Transverse colon (tissue), 4 donors: Measurements from ENCODE around the gene KANK4. TPM values are rescaled to one million over a fixed set of nuclear protein-coding genes. Genes with fewer than 3 reads are reported as not detected.

ENCODE experiments used
- DNase-seq: peaks from one replicate; pipeline ENCODE4 v3.0.0-alpha.2; 2019
- H3K27ac ChIP-seq, 4 donors: fragments of 200-600 bp; sonication (generic); 2 replicates each; pipeline ENCODE4 v1.5.1; 2016 to 2018; ENCODE audit warnings: inconsistent platforms in 4 of 4
- H3K27me3 ChIP-seq: fragments of 200-600 bp; sonication (generic); 2 replicates; pipeline ENCODE4 v1.5.1; 2017; ENCODE audit warnings: inconsistent platforms
- H3K36me3 ChIP-seq, 4 donors: fragments of 200-600 bp; sonication (generic); 2 replicates each; pipeline ENCODE4 v1.5.1; 2017 to 2019; ENCODE audit warnings: inconsistent platforms in 4 of 4
- H3K4me1 ChIP-seq, 4 donors: fragments of 200-600 bp; sonication (generic); 2 replicates each; pipeline ENCODE4 v1.5.1; 2017 to 2020; ENCODE audit warnings: inconsistent platforms in 4 of 4
- H3K4me3 ChIP-seq, 4 donors: fragments of 200-600 bp; sonication (generic); 1 replicate in 1 of 4; 2 replicates in 3 of 4; pipeline versions ENCODE4 v1.5.1 to v1.6.1; 2017 to 2019; ENCODE audit warnings: inconsistent platforms in 4 of 4
- H3K9me3 ChIP-seq, 2 donors: fragments of 200-600 bp; sonication (generic); 2 replicates each; pipeline ENCODE4 v1.5.1; 2017 to 2019; ENCODE audit warnings: inconsistent platforms in 2 of 2
- CTCF ChIP-seq, 5 experiments: fragments of 200-600 bp in 3 of 5; fragments of 450-650 bp in 2 of 5; sonication (generic) in 3 of 5; IDR thresholded peaks; 1 replicate in 2 of 5; 2 replicates in 3 of 5; pipeline ENCODE4 v1.5.1; 2016 to 2017; ENCODE audit warnings: antibody characterized with exemption in 5 of 5, inconsistent platforms in 3 of 5, mild to moderate bottlenecking in 2 of 5, moderate library complexity in 1 of 5
- EP300 ChIP-seq: sonication (generic); formaldehyde crosslinking; IDR thresholded peaks from one replicate; pipeline ENCODE4 v1.6.1; 2017; ENCODE audit warnings: antibody characterized with exemption, low read depth
- POLR2A ChIP-seq: fragments of 450-650 bp; IDR thresholded peaks from one replicate; pipeline ENCODE4 v1.6.1; 2016; ENCODE audit warnings: antibody characterized with exemption, mild to moderate bottlenecking, moderate library complexity
- POLR2AphosphoS5 ChIP-seq, 3 donors: sonication (generic); formaldehyde crosslinking; IDR thresholded peaks; one replicate each; pipeline ENCODE4 v1.6.1; 2016; ENCODE audit warnings: antibody characterized with exemption in 3 of 3
- WGBS, 2 donors: methylation state at CpG; one replicate each; pipeline ENCODE4 v1.1.5; 2018; ENCODE audit warnings: low coverage in 1 of 2; 5-methylcytosine and 5-hydroxymethylcytosine counted together
- in situ Hi-C, 4 donors: fragments of 200-750 bp; cut with MboI; loops; one replicate each; pipeline versions ENCODE4 v1.15.0 to v1.15.1; 2017; ENCODE audit warnings: low sequenced_read_pairs in 3 of 4, low pct_ligation_motif_present in 1 of 4, low pct_unique_long_range_greater_than_20kb in 1 of 4
- intact Hi-C: fragments of 100-400 bp; cut with DNase I; formaldehyde crosslinking; loops from one replicate; pipeline ENCODE4 v1.15.1; 2023; ENCODE audit warnings: low total_unique reads
- total RNA-seq, 4 donors: library from RNA; depleted of rRNA; stranded (reverse); fragments of >200 nt; gene quantifications; one replicate each; pipeline ENCODE4 v1.1.0, GENCODE V29; 2016

Gene KANK4
- total RNA-seq, 4 donors from 2014 or later = 1.2 to 1.3 TPM; not detected in 2

GRCh38 chr1:62286786-62287224 lies 32.4 kb downstream of the KANK4 start:
- intact Hi-C loops = no loop called here
- 28% methylated on average over 9 of the region's 9 CpGs; no CpG with 5 or more reads in 1 of the 2 donors for WGBS, 2 donors
- peaks cover 11% of the 10 kb centered on the region for H3K27me3 ChIP-seq
- no peaks in the 10 kb centered on the region for H3K9me3 ChIP-seq
- peak overlapping the region in 3 of 4 donors; percentile 19 to 35 (median 34) for H3K27ac ChIP-seq
- TF ChIP-seq EP300 = no peak
- peak; percentile 37 for DNase-seq
- H3K4me3 ChIP-seq = peak overlapping the region in 2 of 4 donors; percentile 7 to 30
- peaks cover 0 to 25% (median 11%) of the 10 kb centered on the region in 4 donors for H3K4me1 ChIP-seq
- H3K36me3 ChIP-seq = no peaks in the 10 kb centered on the region
- in situ Hi-C loops = no loop called here

GRCh38 chr1:62285984-62286785 lies 33.0 kb downstream of the KANK4 start:
- Histone ChIP-seq H3K4me3 (peak overlapping the region in 2 of 4 donors; percentile 7 to 30), H3K27ac (peak overlapping the region; percentile 17 to 35 (median 33)), H3K4me1 (peaks cover 0 to 25% (median 11%) of the 10 kb centered on the region in 4 donors), H3K27me3 (peaks cover 8% of the 10 kb centered on the region), H3K9me3 (no peaks in the 10 kb centered on the region), H3K36me3 (no peaks in the 10 kb centered on the region)
- no peak for DNase-seq
- in situ Hi-C loops (no loop called here), intact Hi-C loops (no loop called here)
- no peak for TF ChIP-seq EP300
- TF ChIP-seq POLR2AphosphoS5 (IDR thresholded peaks at IDR 0.05) = no peak
- TF ChIP-seq CTCF (IDR thresholded peaks at IDR 0.05) = no peak
- no peak for TF ChIP-seq POLR2A
- 27 to 28% methylated on average over 10 to 20 of the region's 20 CpGs for WGBS, 2 donors

- Histone ChIP-seq H3K9me3 (no peaks in the 10 kb centered on the region), H3K4me1 (peaks cover 0 to 25% (median 11%) of the 10 kb centered on the region in 4 donors), H3K27me3 (peaks cover 8% of the 10 kb centered on the region), H3K27ac (peak overlapping the region; percentile 17 to 35 (median 33)), H3K36me3 (no peaks in the 10 kb centered on the region), H3K4me3 (no peak overlapping the region)
- in situ Hi-C loops = no loop called here
- no peak for TF ChIP-seq POLR2AphosphoS5 (IDR thresholded peaks at IDR 0.05)
- TF ChIP-seq POLR2A = no peak
- no peak for TF ChIP-seq CTCF (IDR thresholded peaks at IDR 0.05)
- no peak for TF ChIP-seq EP300
- 29 to 44% methylated on average over 1 of the region's 1 CpG for whole genome bisulfite sequencing, 2 donors
- intact Hi-C loops = no loop called here
- no peak for DNase-seq
Measured at GRCh38 chr1:62285440-62285839, 33.8 kb downstream of the KANK4 start.

- WGBS, 2 donors = 56 to 66% methylated on average over 3 to 5 of the region's 5 CpGs
- peaks cover 8% of the 10 kb centered on the region for H3K27me3 ChIP-seq
- DNase-seq = no peak
- H3K4me1 ChIP-seq = peaks cover 0 to 25% (median 11%) of the 10 kb centered on the region in 4 donors
- no peak for TF ChIP-seq CTCF (IDR thresholded peaks at IDR 0.05)
- no peak for TF ChIP-seq POLR2A
- no peak for TF ChIP-seq EP300
- TF ChIP-seq POLR2AphosphoS5 (IDR thresholded peaks at IDR 0.05) = no peak
- in situ Hi-C loops (no loop called here), intact Hi-C loops (no loop called here)
- H3K9me3 ChIP-seq = no peaks in the 10 kb centered on the region
- H3K27ac ChIP-seq = no peak overlapping the region
- no peak overlapping the region for H3K4me3 ChIP-seq
- H3K36me3 ChIP-seq = no peaks in the 10 kb centered on the region
Measured at GRCh38 chr1:62283986-62284385, 35.2 kb downstream of the KANK4 start.
